ENCODE data around the gene TAS2R41. TPM values are rescaled to one million over a fixed set of nuclear protein-coding genes. Genes with fewer than 3 reads are reported as not detected.
"Not testable (repeated sequence)": the region's sequence is repeated elsewhere in the genome, so short reads cannot be mapped to it uniquely, and the experiment has no call there.

The TAS2R41 gene
- polyA plus RNA-seq, 4 donors, result not detected

DNA sequence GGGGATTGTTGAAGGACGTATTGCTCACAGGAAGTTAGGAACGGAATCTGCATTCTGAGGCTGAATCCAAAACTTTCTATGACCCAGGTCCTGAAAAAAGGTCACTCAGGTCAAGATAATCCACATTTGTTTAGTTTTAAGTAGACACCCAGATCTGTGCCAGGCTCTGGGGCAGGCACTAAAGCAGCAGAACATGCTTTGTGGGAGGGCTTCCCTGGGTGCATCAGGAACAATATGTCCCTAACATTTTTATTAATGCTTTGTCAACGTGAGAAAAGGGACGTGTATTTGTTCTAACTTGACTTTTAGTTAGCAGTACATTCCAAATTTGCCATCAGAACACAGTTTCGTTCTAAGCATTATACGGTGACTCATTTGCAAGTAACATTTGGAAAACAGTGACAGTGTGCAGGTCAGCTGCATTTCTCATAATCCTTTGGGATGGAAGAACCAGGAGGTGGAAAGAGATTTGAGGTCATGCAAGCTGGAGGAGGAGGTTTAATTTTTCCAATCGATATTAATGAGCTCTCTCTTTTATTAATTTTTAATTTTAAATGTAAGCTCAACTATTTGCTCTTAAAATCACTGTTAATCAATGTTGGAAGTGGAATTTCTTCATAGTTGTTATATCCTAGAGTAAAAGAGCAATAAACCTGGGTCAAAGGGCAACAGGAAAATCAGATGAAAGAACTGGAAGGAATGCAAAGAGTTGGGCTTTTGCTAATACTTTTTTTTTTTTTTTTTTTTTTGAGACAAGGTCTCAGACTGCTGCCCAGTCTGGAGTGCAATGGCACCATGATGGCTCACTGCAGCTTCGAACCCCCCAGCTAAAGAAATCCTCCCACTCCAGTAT lies 35.0 kb downstream of the TAS2R41 start:
- 36 to 64% (median 51%) methylated on average over 8 of the region's 8 CpGs for WGBS, 3 donors
- no peaks in the 10 kb centered on the region for H3K9me3 ChIP-seq (ENCODE audit: control insufficient read depth in 2 of 2, insufficient read depth in 1 of 2, low read depth in 1 of 2, low read length in 1 of 2)
- DNase-seq, result peak; percentile 48 to 60
- H3K36me3 ChIP-seq (ENCODE audit: control insufficient read depth in 3 of 3, insufficient read depth in 2 of 3, low read depth in 1 of 3, low read length in 3 of 3), result no peaks in the 10 kb centered on the region
- H3K4me1 ChIP-seq (ENCODE audit: control insufficient read depth in 3 of 3, insufficient read depth in 2 of 3, low read depth in 1 of 3, low read length in 2 of 3), result peaks cover 0 to 10% (median 2%) of the 10 kb centered on the region in 3 donors
- H3K27ac ChIP-seq (ENCODE audit: low read depth in 1 of 3, low read length in 2 of 3), result no peak overlapping the region
- no peak overlapping the region for H3K4me3 ChIP-seq (ENCODE audit: low read depth in 1 of 3, low read length in 3 of 3)
- no peak for FAIRE-seq
- H3K27me3 ChIP-seq (ENCODE audit: control insufficient read depth in 3 of 3, insufficient read depth in 3 of 3, low read length in 3 of 3), result peaks cover 0 to 4% (median 0%) of the 10 kb centered on the region in 3 donors

DNA sequence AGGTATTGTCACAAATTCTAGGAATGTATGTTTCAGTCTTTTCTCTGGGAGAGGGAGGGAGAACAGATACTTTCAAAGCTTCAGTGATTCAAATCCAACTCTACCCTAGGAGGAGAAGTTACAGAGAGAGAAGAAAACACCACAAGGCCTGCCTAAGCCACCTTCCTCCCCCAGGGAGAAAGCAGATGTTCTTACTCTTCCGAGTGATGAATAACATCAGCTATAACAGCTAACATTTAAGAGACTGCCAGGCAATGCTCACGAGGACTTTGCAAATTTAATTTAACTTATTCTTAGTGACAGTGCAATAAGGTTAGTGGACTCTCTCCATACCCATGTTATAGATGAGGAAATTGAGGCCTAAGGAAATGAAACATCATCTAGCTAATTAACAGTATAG lies 36.8 kb downstream of the TAS2R41 start:
- H3K36me3 ChIP-seq (ENCODE audit: control insufficient read depth in 3 of 3, insufficient read depth in 2 of 3, low read depth in 1 of 3, low read length in 3 of 3), result no peaks in the 10 kb centered on the region
- H3K9me3 ChIP-seq (ENCODE audit: control insufficient read depth in 2 of 2, insufficient read depth in 1 of 2, low read depth in 1 of 2, low read length in 1 of 2), result no peaks in the 10 kb centered on the region
- H3K27ac ChIP-seq (ENCODE audit: low read depth in 1 of 3, low read length in 2 of 3), result no peak overlapping the region
- H3K4me3 ChIP-seq (ENCODE audit: low read depth in 1 of 3, low read length in 3 of 3), result no peak overlapping the region
- DNase-seq (no peak), FAIRE-seq (no peak)
- H3K27me3 ChIP-seq (ENCODE audit: control insufficient read depth in 3 of 3, insufficient read depth in 3 of 3, low read length in 3 of 3), result peaks cover 0 to 8% (median 0%) of the 10 kb centered on the region in 3 donors
- H3K4me1 ChIP-seq (ENCODE audit: control insufficient read depth in 3 of 3, insufficient read depth in 2 of 3, low read depth in 1 of 3, low read length in 2 of 3), result peaks cover 0 to 10% (median 2%) of the 10 kb centered on the region in 3 donors
- 88 to 95% (median 94%) methylated on average over 2 of the region's 2 CpGs for WGBS, 3 donors

- 66 to 89% (median 80%) methylated on average over 3 of the region's 3 CpGs for WGBS, 3 donors
- FAIRE-seq, result no peak
Observed at GRCh38 chr7:143514995-143515735, 37.5 kb downstream of the TAS2R41 start.

GRCh38 chr7:143516981-143517380 lies 39.3 kb downstream of the TAS2R41 start:
- H3K9me3 ChIP-seq (ENCODE audit: control insufficient read depth in 2 of 2, insufficient read depth in 1 of 2, low read depth in 1 of 2, low read length in 1 of 2), result no peaks in the 10 kb centered on the region
- FAIRE-seq (no peak), DNase-seq (no peak)
- no peaks in the 10 kb centered on the region for H3K36me3 ChIP-seq (ENCODE audit: control insufficient read depth in 3 of 3, insufficient read depth in 2 of 3, low read depth in 1 of 3, low read length in 3 of 3)
- H3K27ac ChIP-seq (ENCODE audit: low read depth in 1 of 3, low read length in 2 of 3), result no peak overlapping the region
- H3K4me3 ChIP-seq (ENCODE audit: low read depth in 1 of 3, low read length in 3 of 3), result no peak overlapping the region
- 74 to 80% (median 77%) methylated on average over 2 of the region's 2 CpGs for WGBS, 3 donors
- H3K4me1 ChIP-seq (ENCODE audit: control insufficient read depth in 3 of 3, insufficient read depth in 2 of 3, low read depth in 1 of 3, low read length in 2 of 3), result peaks cover 0 to 4% (median 2%) of the 10 kb centered on the region in 3 donors
- H3K27me3 ChIP-seq (ENCODE audit: control insufficient read depth in 3 of 3, insufficient read depth in 3 of 3, low read length in 3 of 3), result peaks cover 0 to 5% (median 0%) of the 10 kb centered on the region in 3 donors

More at GRCh38 chr7:143514995-143515735, 37.5 kb downstream of the TAS2R41 start:
- H3K9me3 ChIP-seq (ENCODE audit: control insufficient read depth in 2 of 2, insufficient read depth in 1 of 2, low read depth in 1 of 2, low read length in 1 of 2), result no peaks in the 10 kb centered on the region
- H3K4me1 ChIP-seq (ENCODE audit: control insufficient read depth in 3 of 3, insufficient read depth in 2 of 3, low read depth in 1 of 3, low read length in 2 of 3), result peaks cover 0 to 10% (median 2%) of the 10 kb centered on the region in 3 donors
- no peak for DNase-seq
- peaks cover 0 to 8% (median 0%) of the 10 kb centered on the region in 3 donors for H3K27me3 ChIP-seq (ENCODE audit: control insufficient read depth in 3 of 3, insufficient read depth in 3 of 3, low read length in 3 of 3)
- H3K36me3 ChIP-seq (ENCODE audit: control insufficient read depth in 3 of 3, insufficient read depth in 2 of 3, low read depth in 1 of 3, low read length in 3 of 3), result no peaks in the 10 kb centered on the region
- H3K27ac ChIP-seq (ENCODE audit: low read depth in 1 of 3, low read length in 2 of 3), result no peak overlapping the region
- no peak overlapping the region for H3K4me3 ChIP-seq (ENCODE audit: low read depth in 1 of 3, low read length in 3 of 3)

GRCh38 chr7:143518521-143518920 lies 40.8 kb downstream of the TAS2R41 start:
- no peak overlapping the region for H3K27ac ChIP-seq (ENCODE audit: low read depth in 1 of 3, low read length in 2 of 3)
- no peaks in the 10 kb centered on the region for H3K36me3 ChIP-seq (ENCODE audit: control insufficient read depth in 3 of 3, insufficient read depth in 2 of 3, low read depth in 1 of 3, low read length in 3 of 3)
- H3K4me1 ChIP-seq (ENCODE audit: control insufficient read depth in 3 of 3, insufficient read depth in 2 of 3, low read depth in 1 of 3, low read length in 2 of 3), result no peaks in the 10 kb centered on the region
- 54 to 72% (median 69%) methylated on average over 4 of the region's 4 CpGs for WGBS, 3 donors
- no peak overlapping the region for H3K4me3 ChIP-seq (ENCODE audit: low read depth in 1 of 3, low read length in 3 of 3)
- H3K27me3 ChIP-seq (ENCODE audit: control insufficient read depth in 3 of 3, insufficient read depth in 3 of 3, low read length in 3 of 3), result peaks cover 0 to 5% (median 0%) of the 10 kb centered on the region in 3 donors
- FAIRE-seq (no peak), DNase-seq (no peak)
- no peaks in the 10 kb centered on the region for H3K9me3 ChIP-seq (ENCODE audit: control insufficient read depth in 2 of 2, insufficient read depth in 1 of 2, low read depth in 1 of 2, low read length in 1 of 2)

DNA sequence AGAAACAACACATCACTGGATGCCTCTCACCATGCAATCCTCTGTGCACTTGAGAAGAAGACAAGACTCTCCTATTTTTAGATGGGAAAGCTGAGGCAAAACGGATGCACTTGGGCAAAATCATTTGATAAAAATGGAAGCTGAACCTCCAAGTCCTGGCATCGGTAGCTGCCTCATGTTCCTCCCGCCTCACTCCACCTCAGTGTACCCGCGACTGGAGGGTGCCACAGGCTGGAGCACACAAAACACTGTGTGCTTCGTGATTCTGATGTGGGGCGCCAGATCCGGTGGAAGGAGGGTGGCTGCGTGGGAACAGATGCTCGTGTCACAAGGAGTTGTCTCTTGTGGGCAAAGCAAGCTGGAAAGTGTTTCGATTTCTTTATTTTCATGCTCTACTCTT lies 41.3 kb downstream of the TAS2R41 start:
- Histone ChIP-seq H3K27ac (ENCODE audit: low read depth in 1 of 3, low read length in 2 of 3) (no peak overlapping the region), H3K36me3 (ENCODE audit: control insufficient read depth in 3 of 3, insufficient read depth in 2 of 3, low read depth in 1 of 3, low read length in 3 of 3) (no peaks in the 10 kb centered on the region), H3K4me3 (ENCODE audit: low read depth in 1 of 3, low read length in 3 of 3) (no peak overlapping the region), H3K4me1 (ENCODE audit: control insufficient read depth in 3 of 3, insufficient read depth in 2 of 3, low read depth in 1 of 3, low read length in 2 of 3) (no peaks in the 10 kb centered on the region), H3K9me3 (ENCODE audit: control insufficient read depth in 2 of 2, insufficient read depth in 1 of 2, low read depth in 1 of 2, low read length in 1 of 2) (no peaks in the 10 kb centered on the region), H3K27me3 (ENCODE audit: control insufficient read depth in 3 of 3, insufficient read depth in 3 of 3, low read length in 3 of 3) (peaks cover 0 to 5% (median 0%) of the 10 kb centered on the region in 3 donors)
- no peak for DNase-seq
- WGBS, 3 donors, result 91 to 93% (median 93%) methylated on average over 11 of the region's 11 CpGs
- no peak for FAIRE-seq

GRCh38 chr7:143519411-143520131 lies 41.9 kb downstream of the TAS2R41 start:
- no peak overlapping the region for H3K27ac ChIP-seq (ENCODE audit: low read depth in 1 of 3, low read length in 2 of 3)
- peak in 1 of 2 donors; percentile 4 for DNase-seq
- H3K27me3 ChIP-seq (ENCODE audit: control insufficient read depth in 3 of 3, insufficient read depth in 3 of 3, low read length in 3 of 3), result peaks cover 0 to 5% (median 0%) of the 10 kb centered on the region in 3 donors
- H3K4me3 ChIP-seq (ENCODE audit: low read depth in 1 of 3, low read length in 3 of 3), result no peak overlapping the region
- no peaks in the 10 kb centered on the region for H3K36me3 ChIP-seq (ENCODE audit: control insufficient read depth in 3 of 3, insufficient read depth in 2 of 3, low read depth in 1 of 3, low read length in 3 of 3)
- H3K9me3 ChIP-seq (ENCODE audit: control insufficient read depth in 2 of 2, insufficient read depth in 1 of 2, low read depth in 1 of 2, low read length in 1 of 2), result no peaks in the 10 kb centered on the region
- no peak for FAIRE-seq
- WGBS, 3 donors, result 63 to 78% (median 70%) methylated on average over 7 of the region's 7 CpGs
- no peaks in the 10 kb centered on the region for H3K4me1 ChIP-seq (ENCODE audit: control insufficient read depth in 3 of 3, insufficient read depth in 2 of 3, low read depth in 1 of 3, low read length in 2 of 3)

GRCh38 chr7:143522309-143522916 lies 44.7 kb downstream of the TAS2R41 start:
- not testable (repeated sequence) for DNase-seq; H3K4me1 ChIP-seq (ENCODE audit: control insufficient read depth in 3 of 3, insufficient read depth in 2 of 3, low read depth in 1 of 3, low read length in 2 of 3); H3K27ac ChIP-seq (ENCODE audit: low read depth in 1 of 3, low read length in 2 of 3); H3K27me3 ChIP-seq (ENCODE audit: control insufficient read depth in 3 of 3, insufficient read depth in 3 of 3, low read length in 3 of 3); H3K36me3 ChIP-seq (ENCODE audit: control insufficient read depth in 3 of 3, insufficient read depth in 2 of 3, low read depth in 1 of 3, low read length in 3 of 3); H3K9me3 ChIP-seq (ENCODE audit: control insufficient read depth in 2 of 2, insufficient read depth in 1 of 2, low read depth in 1 of 2, low read length in 1 of 2); H3K4me3 ChIP-seq (ENCODE audit: low read depth in 1 of 3, low read length in 3 of 3)
- no CpG with 5 or more reads among the region's 9 CpGs for WGBS, 3 donors
- peak; percentile 15 for FAIRE-seq
